ENCODE results near the gene LRRC3C.

The LRRC3C gene

GRCh38 chr17:39960524-39961041 lies 33.1 kb downstream of the LRRC3C start:
- DNase-seq (ENCODE audit: insufficient read length, low spot score) (no peak), FAIRE-seq (no peak)
- TF ChIP-seq POLR2AphosphoS5 (IDR thresholded peaks at IDR 0.05; ENCODE audit: low read depth, low read length), result no peak
- TF ChIP-seq TAF1 (IDR thresholded peaks at IDR 0.05; ENCODE audit: low read depth, low read length), result no peak
- no peak for TF ChIP-seq SPI1 (IDR thresholded peaks at IDR 0.05; ENCODE audit: low read depth, low read length)
- no peak for TF ChIP-seq POLR2A (IDR thresholded peaks at IDR 0.05; ENCODE audit: low read depth, low read length)
- TF ChIP-seq POU2F2 (IDR thresholded peaks at IDR 0.05; ENCODE audit: low read depth, low read length), result no peak
- TF ChIP-seq PAX5 (IDR thresholded peaks at IDR 0.05; ENCODE audit: insufficient read depth, low read length, severe bottlenecking), result no peak

- DNase-seq (ENCODE audit: insufficient read length, low spot score) (no peak), FAIRE-seq (no peak)
- TF ChIP-seq PAX5 (IDR thresholded peaks at IDR 0.05; ENCODE audit: insufficient read depth, low read length, severe bottlenecking) (no peak), POU2F2 (IDR thresholded peaks at IDR 0.05; ENCODE audit: low read depth, low read length) (no peak), POLR2AphosphoS5 (IDR thresholded peaks at IDR 0.05; ENCODE audit: low read depth, low read length) (no peak)
Measured at GRCh38 chr17:39962642-39963220, 35.2 kb downstream of the LRRC3C start, which contains the start of gene GSDMA. GSDMA (plus strand) TSS chr17:39963004; CDS start chr17:39965688, 2,684 bp downstream.

- no peak for FAIRE-seq
- no peak for TF ChIP-seq POU2F2 (IDR thresholded peaks at IDR 0.05; ENCODE audit: low read depth, low read length)
- TF ChIP-seq POLR2A (IDR thresholded peaks at IDR 0.05; ENCODE audit: low read depth, low read length), result no peak
- no peak for TF ChIP-seq SPI1 (IDR thresholded peaks at IDR 0.05; ENCODE audit: low read depth, low read length)
- TF ChIP-seq TAF1 (IDR thresholded peaks at IDR 0.05; ENCODE audit: low read depth, low read length), result no peak
- TF ChIP-seq PAX5 (IDR thresholded peaks at IDR 0.05; ENCODE audit: insufficient read depth, low read length, severe bottlenecking), result no peak
- no peak for TF ChIP-seq POLR2AphosphoS5 (IDR thresholded peaks at IDR 0.05; ENCODE audit: low read depth, low read length)
- DNase-seq (ENCODE audit: insufficient read length, low spot score), result no peak
Measured at GRCh38 chr17:39963829-39964228, 36.3 kb downstream of the LRRC3C start.

- no peak for DNase-seq (ENCODE audit: insufficient read length, low spot score)
- TF ChIP-seq POLR2AphosphoS5 (IDR thresholded peaks at IDR 0.05; ENCODE audit: low read depth, low read length) (no peak), POLR2A (IDR thresholded peaks at IDR 0.05; ENCODE audit: low read depth, low read length) (no peak), TAF1 (IDR thresholded peaks at IDR 0.05; ENCODE audit: low read depth, low read length) (no peak), PAX5 (IDR thresholded peaks at IDR 0.05; ENCODE audit: insufficient read depth, low read length, severe bottlenecking) (no peak), SPI1 (IDR thresholded peaks at IDR 0.05; ENCODE audit: low read depth, low read length) (no peak)
- FAIRE-seq, result no peak
Measured at GRCh38 chr17:39965017-39965699, 37.6 kb downstream of the LRRC3C start.

- FAIRE-seq (no peak), DNase-seq (ENCODE audit: insufficient read length, low spot score) (no peak)
Measured at GRCh38 chr17:39966771-39967170, 39.2 kb downstream of the LRRC3C start.

GRCh38 chr17:39968761-39969160 lies 41.2 kb downstream of the LRRC3C start:
- DNase-seq (ENCODE audit: insufficient read length, low spot score), result no peak
- FAIRE-seq, result no peak
- TF ChIP-seq SPI1 (IDR thresholded peaks at IDR 0.05; ENCODE audit: low read depth, low read length) (no peak), POLR2AphosphoS5 (IDR thresholded peaks at IDR 0.05; ENCODE audit: low read depth, low read length) (no peak), POLR2A (IDR thresholded peaks at IDR 0.05; ENCODE audit: low read depth, low read length) (no peak), POU2F2 (IDR thresholded peaks at IDR 0.05; ENCODE audit: low read depth, low read length) (no peak), TAF1 (IDR thresholded peaks at IDR 0.05; ENCODE audit: low read depth, low read length) (no peak), PAX5 (IDR thresholded peaks at IDR 0.05; ENCODE audit: insufficient read depth, low read length, severe bottlenecking) (no peak)

More at GRCh38 chr17:39966771-39967170, 39.2 kb downstream of the LRRC3C start:
- TF ChIP-seq PAX5 (IDR thresholded peaks at IDR 0.05; ENCODE audit: insufficient read depth, low read length, severe bottlenecking) (no peak), POU2F2 (IDR thresholded peaks at IDR 0.05; ENCODE audit: low read depth, low read length) (no peak), TAF1 (IDR thresholded peaks at IDR 0.05; ENCODE audit: low read depth, low read length) (no peak), POLR2AphosphoS5 (IDR thresholded peaks at IDR 0.05; ENCODE audit: low read depth, low read length) (no peak), POLR2A (IDR thresholded peaks at IDR 0.05; ENCODE audit: low read depth, low read length) (no peak), SPI1 (IDR thresholded peaks at IDR 0.05; ENCODE audit: low read depth, low read length) (no peak)

GRCh38 chr17:39969375-39969774 lies 41.8 kb downstream of the LRRC3C start:
- FAIRE-seq (no peak), DNase-seq (ENCODE audit: insufficient read length, low spot score) (no peak)
- TF ChIP-seq PAX5 (IDR thresholded peaks at IDR 0.05; ENCODE audit: insufficient read depth, low read length, severe bottlenecking), result no peak
- TF ChIP-seq POLR2AphosphoS5 (IDR thresholded peaks at IDR 0.05; ENCODE audit: low read depth, low read length), result no peak
- no peak for TF ChIP-seq POU2F2 (IDR thresholded peaks at IDR 0.05; ENCODE audit: low read depth, low read length)
- TF ChIP-seq POLR2A (IDR thresholded peaks at IDR 0.05; ENCODE audit: low read depth, low read length), result no peak
- no peak for TF ChIP-seq TAF1 (IDR thresholded peaks at IDR 0.05; ENCODE audit: low read depth, low read length)
- TF ChIP-seq SPI1 (IDR thresholded peaks at IDR 0.05; ENCODE audit: low read depth, low read length), result no peak

- no peak for DNase-seq (ENCODE audit: insufficient read length, low spot score)
- FAIRE-seq, result no peak
- TF ChIP-seq POLR2A (IDR thresholded peaks at IDR 0.05; ENCODE audit: low read depth, low read length) (no peak), POU2F2 (IDR thresholded peaks at IDR 0.05; ENCODE audit: low read depth, low read length) (no peak), POLR2AphosphoS5 (IDR thresholded peaks at IDR 0.05; ENCODE audit: low read depth, low read length) (no peak), TAF1 (IDR thresholded peaks at IDR 0.05; ENCODE audit: low read depth, low read length) (no peak), SPI1 (IDR thresholded peaks at IDR 0.05; ENCODE audit: low read depth, low read length) (no peak), PAX5 (IDR thresholded peaks at IDR 0.05; ENCODE audit: insufficient read depth, low read length, severe bottlenecking) (no peak)
Measured at GRCh38 chr17:39970157-39970692, 42.7 kb downstream of the LRRC3C start.

- FAIRE-seq (no peak), DNase-seq (ENCODE audit: insufficient read length, low spot score) (no peak)
- no peak for TF ChIP-seq POLR2AphosphoS5 (IDR thresholded peaks at IDR 0.05; ENCODE audit: low read depth, low read length)
- TF ChIP-seq POU2F2 (IDR thresholded peaks at IDR 0.05; ENCODE audit: low read depth, low read length), result no peak
- TF ChIP-seq PAX5 (IDR thresholded peaks at IDR 0.05; ENCODE audit: insufficient read depth, low read length, severe bottlenecking), result no peak
- TF ChIP-seq TAF1 (IDR thresholded peaks at IDR 0.05; ENCODE audit: low read depth, low read length), result no peak
- no peak for TF ChIP-seq POLR2A (IDR thresholded peaks at IDR 0.05; ENCODE audit: low read depth, low read length)
- TF ChIP-seq SPI1 (IDR thresholded peaks at IDR 0.05; ENCODE audit: low read depth, low read length), result no peak
Measured at GRCh38 chr17:39971076-39971603, 43.6 kb downstream of the LRRC3C start.

Measured in GM12891 (cell line).